ENCODE results near the gene TRABD2B. TPM values are rescaled to one million over a fixed set of nuclear protein-coding genes. Genes with fewer than 3 reads are reported as not detected.

The TRABD2B gene
- total RNA-seq, 4 donors from 2014 or later: 0.83 to 2.6 (median 1.9) TPM

GRCh38 chr1:47794530-47794929 is 202.7 kb downstream of the TRABD2B start:
- WGBS: 95% methylated on average over 9 of the region's 9 CpGs
- Histone ChIP-seq H3K9me3 (no peaks in the 10 kb centered on the region), H3K27me3 (no peaks in the 10 kb centered on the region), H3K4me3 (no peak overlapping the region), H3K36me3 (no peaks in the 10 kb centered on the region), H3K27ac (no peak overlapping the region), H3K4me1 (peaks cover 5% of the 10 kb centered on the region)
- TF ChIP-seq POLR2A (IDR thresholded peaks at IDR 0.05) (no peak), CTCF (IDR thresholded peaks at IDR 0.05) (no peak), EP300 (IDR thresholded peaks at IDR 0.05) (no peak), POLR2AphosphoS5 (IDR thresholded peaks at IDR 0.05) (no peak)
- no peak for DNase-seq (ENCODE audit: low spot score in 2 of 2)

- WGBS: 82% methylated on average over 4 of the region's 5 CpGs
- H3K27me3 ChIP-seq: no peaks in the 10 kb centered on the region
- H3K36me3 ChIP-seq: no peaks in the 10 kb centered on the region
- DNase-seq (ENCODE audit: low spot score in 2 of 2): no peak
- no peaks in the 10 kb centered on the region for H3K9me3 ChIP-seq
- no peak overlapping the region for H3K4me3 ChIP-seq
- TF ChIP-seq CTCF (IDR thresholded peaks at IDR 0.05): no peak
- TF ChIP-seq EP300 (IDR thresholded peaks at IDR 0.05): no peak
- TF ChIP-seq POLR2AphosphoS5 (IDR thresholded peaks at IDR 0.05): no peak
- TF ChIP-seq POLR2A (IDR thresholded peaks at IDR 0.05): no peak
- H3K4me1 ChIP-seq: peaks cover 5% of the 10 kb centered on the region
- H3K27ac ChIP-seq: no peak overlapping the region
These were observed 203.1 kb downstream of the TRABD2B start for GRCh38 chr1:47794081-47794480.

- H3K4me3 ChIP-seq: no peak overlapping the region
- H3K36me3 ChIP-seq: no peaks in the 10 kb centered on the region
- DNase-seq (ENCODE audit: low spot score in 2 of 2): no peak
- peaks cover 5% of the 10 kb centered on the region for H3K4me1 ChIP-seq
- H3K9me3 ChIP-seq: no peaks in the 10 kb centered on the region
- no peak overlapping the region for H3K27ac ChIP-seq
- no peaks in the 10 kb centered on the region for H3K27me3 ChIP-seq
- TF ChIP-seq POLR2AphosphoS5 (IDR thresholded peaks at IDR 0.05) (no peak), EP300 (IDR thresholded peaks at IDR 0.05) (no peak), CTCF (IDR thresholded peaks at IDR 0.05) (no peak), POLR2A (IDR thresholded peaks at IDR 0.05) (no peak)
These were observed 203.6 kb downstream of the TRABD2B start for GRCh38 chr1:47793563-47793962.

- no peaks in the 10 kb centered on the region for H3K27me3 ChIP-seq
- TF ChIP-seq EP300 (IDR thresholded peaks at IDR 0.05) (no peak), CTCF (IDR thresholded peaks at IDR 0.05) (no peak), POLR2A (IDR thresholded peaks at IDR 0.05) (no peak), POLR2AphosphoS5 (IDR thresholded peaks at IDR 0.05) (no peak)
- no peak overlapping the region for H3K4me3 ChIP-seq
- peaks cover 5% of the 10 kb centered on the region for H3K4me1 ChIP-seq
- H3K36me3 ChIP-seq: no peaks in the 10 kb centered on the region
- H3K27ac ChIP-seq: no peak overlapping the region
- H3K9me3 ChIP-seq: no peaks in the 10 kb centered on the region
- no peak for DNase-seq (ENCODE audit: low spot score in 2 of 2)
- WGBS: 100% methylated on average over 1 of the region's 3 CpGs
These were observed 204.4 kb downstream of the TRABD2B start for GRCh38 chr1:47792779-47793178.

GRCh38 chr1:47791879-47792608 is 205.1 kb downstream of the TRABD2B start:
- Histone ChIP-seq H3K9me3 (no peaks in the 10 kb centered on the region), H3K4me3 (no peak overlapping the region), H3K27me3 (no peaks in the 10 kb centered on the region), H3K4me1 (peaks cover 2% of the 10 kb centered on the region), H3K36me3 (no peaks in the 10 kb centered on the region), H3K27ac (no peak overlapping the region)
- WGBS: 70% methylated on average over 7 of the region's 7 CpGs
- no peak for DNase-seq (ENCODE audit: low spot score in 2 of 2)
- no peak for TF ChIP-seq POLR2A (IDR thresholded peaks at IDR 0.05)
- TF ChIP-seq EP300 (IDR thresholded peaks at IDR 0.05): no peak
- TF ChIP-seq POLR2AphosphoS5 (IDR thresholded peaks at IDR 0.05): no peak
- no peak for TF ChIP-seq CTCF (IDR thresholded peaks at IDR 0.05)
